GM12873 (cell line): ENCODE results near the gene NIF3L1.

Experiments used
- TF ChIP-seq, protein P1 (sequence below): IDR thresholded peaks from 2 replicates; pipeline ENCODE4 v1.5.1; 2012; ENCODE audit warnings: low read depth, mild to moderate bottlenecking, moderate library complexity, low read length, control low read depth; ENCODE audit not compliant: insufficient read depth; ENCODE audit errors: missing control alignments

NIF3L1 gene

DNA sequence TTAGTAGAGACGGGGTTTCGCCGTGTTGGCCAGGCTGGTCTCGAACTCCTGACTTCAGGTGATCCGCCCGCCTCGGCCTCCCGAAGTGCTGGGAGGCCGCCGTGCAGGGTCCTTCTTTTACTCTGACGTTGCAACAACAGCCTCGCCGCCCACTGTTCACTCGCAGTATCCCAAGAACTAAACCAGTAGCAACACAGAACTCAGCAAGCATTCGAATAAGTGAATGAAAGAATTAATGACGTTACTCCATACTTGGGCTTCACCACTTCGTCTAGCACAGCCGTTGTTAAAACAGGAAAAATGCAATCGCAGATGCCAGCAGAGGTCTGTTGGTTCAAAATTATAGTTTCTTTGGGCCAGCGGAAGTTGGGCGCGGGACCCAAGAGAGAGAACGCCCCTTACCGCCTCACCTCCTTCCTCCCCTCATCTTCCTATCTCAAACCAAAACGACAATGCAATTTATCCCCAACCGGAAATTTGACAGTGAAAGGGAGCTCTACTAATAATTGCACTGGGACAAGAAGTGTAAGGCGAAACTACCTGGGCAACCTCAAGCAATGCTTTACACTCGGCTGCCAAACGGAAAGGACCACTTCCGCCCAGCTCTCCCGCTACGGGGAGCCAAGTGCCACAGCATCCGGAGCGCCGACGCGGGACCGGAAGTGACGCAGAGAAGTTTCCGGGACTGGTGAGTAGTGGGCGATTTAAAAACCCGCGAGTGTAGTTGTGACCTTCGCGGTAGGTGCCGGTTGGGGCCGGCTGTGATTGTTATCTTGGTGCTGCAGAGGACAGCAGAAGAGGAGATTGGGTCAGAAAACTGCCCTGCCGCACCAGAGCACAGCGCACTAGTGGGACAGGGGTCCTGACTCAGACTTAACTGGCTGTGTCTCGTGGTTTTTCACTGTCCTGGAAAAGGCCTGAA is at the start of gene NIF3L1, which contains the start of gene PPIL3:
TSS of gene NIF3L1 (plus strand) at position 668 of the 922 bp plus-strand sequence. CDS start 2,573 bp downstream, outside the sequence.
TSS of gene PPIL3 (minus strand) at position 374 of the 922 bp plus-strand sequence. CDS start 1,462 bp downstream, outside the sequence.
- TF ChIP-seq, protein P1, sequence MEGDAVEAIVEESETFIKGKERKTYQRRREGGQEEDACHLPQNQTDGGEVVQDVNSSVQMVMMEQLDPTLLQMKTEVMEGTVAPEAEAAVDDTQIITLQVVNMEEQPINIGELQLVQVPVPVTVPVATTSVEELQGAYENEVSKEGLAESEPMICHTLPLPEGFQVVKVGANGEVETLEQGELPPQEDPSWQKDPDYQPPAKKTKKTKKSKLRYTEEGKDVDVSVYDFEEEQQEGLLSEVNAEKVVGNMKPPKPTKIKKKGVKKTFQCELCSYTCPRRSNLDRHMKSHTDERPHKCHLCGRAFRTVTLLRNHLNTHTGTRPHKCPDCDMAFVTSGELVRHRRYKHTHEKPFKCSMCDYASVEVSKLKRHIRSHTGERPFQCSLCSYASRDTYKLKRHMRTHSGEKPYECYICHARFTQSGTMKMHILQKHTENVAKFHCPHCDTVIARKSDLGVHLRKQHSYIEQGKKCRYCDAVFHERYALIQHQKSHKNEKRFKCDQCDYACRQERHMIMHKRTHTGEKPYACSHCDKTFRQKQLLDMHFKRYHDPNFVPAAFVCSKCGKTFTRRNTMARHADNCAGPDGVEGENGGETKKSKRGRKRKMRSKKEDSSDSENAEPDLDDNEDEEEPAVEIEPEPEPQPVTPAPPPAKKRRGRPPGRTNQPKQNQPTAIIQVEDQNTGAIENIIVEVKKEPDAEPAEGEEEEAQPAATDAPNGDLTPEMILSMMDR = no peak

DNA sequence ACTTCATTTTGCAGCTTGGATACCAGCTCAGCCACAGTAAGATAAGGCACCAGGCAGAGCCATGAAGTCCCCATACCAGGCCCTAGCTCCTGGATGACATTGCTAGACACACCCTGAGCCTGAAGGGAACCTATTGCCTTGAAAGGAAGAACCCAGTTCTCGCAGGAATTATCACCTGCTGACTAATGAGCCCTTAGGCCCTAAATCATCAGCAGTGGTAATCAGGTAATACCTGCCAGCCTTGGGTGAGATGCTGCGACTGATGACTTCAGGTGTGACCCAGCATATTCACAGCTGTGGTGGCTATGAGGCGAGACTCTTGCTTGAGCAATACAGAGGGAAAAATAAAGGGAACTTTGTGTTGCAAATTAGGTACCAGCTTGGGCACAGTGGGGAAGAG is 49.7 kb upstream of the NIF3L1 start:
- TF ChIP-seq, protein P1 = no peak

- TF ChIP-seq, protein P1 = no peak
Observed at GRCh38 chr2:200843993-200844948, 44.9 kb upstream of the NIF3L1 start.

DNA sequence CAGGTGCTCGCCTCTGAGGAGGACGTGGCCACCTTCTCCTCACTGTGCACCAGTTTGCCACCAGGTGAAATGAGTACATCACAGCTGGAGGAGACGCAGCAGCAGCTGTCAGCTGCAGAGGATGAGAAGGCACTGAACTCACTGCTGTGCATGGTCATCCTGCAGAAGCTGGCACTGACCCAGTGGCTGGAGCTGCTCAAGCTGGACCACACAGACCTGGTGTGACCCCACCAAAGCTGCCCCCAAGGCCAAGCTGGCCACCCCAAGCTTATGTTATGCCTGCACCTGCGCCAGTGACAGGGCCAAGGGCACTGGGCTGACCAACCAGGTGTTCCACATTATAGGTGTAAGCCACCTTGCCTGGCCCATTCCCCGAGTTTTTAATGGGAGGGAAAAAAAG is 44.0 kb upstream of the NIF3L1 start:
- TF ChIP-seq, protein P1 = no peak

- TF ChIP-seq, protein P1 = no peak
Observed at GRCh38 chr2:200845669-200846325, 43.4 kb upstream of the NIF3L1 start.

DNA sequence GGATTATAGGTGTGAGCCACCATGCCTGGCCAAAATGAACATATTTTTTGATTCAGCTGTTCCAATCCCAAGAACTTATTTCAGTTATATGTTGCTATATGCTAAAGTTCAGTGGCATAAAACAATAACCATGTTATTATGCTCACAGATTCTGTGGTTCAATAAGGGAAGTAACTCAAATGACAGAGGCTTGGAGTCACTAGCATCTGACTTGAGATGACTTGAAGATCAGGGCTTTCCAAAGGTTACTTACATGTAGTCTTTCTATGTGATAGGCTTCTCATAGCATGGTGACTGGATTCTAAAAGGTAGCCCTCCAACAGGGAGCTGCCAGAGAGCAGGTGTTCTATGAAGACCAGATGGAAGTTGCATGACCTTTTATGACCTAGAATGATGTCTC is 41.9 kb upstream of the NIF3L1 start:
- TF ChIP-seq, protein P1 = no peak

GRCh38 chr2:200847939-200848338 is 41.2 kb upstream of the NIF3L1 start:
- TF ChIP-seq, protein P1 = no peak
